SK-N-SH treated with all-trans-retinoic acid at 6 μM for 48 hours (cell line): ENCODE measurements around the gene MYBL2.

ENCODE experiments used
- ATAC-seq: fragments of 200-7000 bp; cut with Tn5 transposase; 3 replicates; pipeline ENCODE4 v1.9.1; 2020; ENCODE audit warnings: mild to moderate bottlenecking, moderate library complexity
- BACH2 ChIP-seq: fragments of 250-450 bp; sonication (Bioruptor Pico); IDR thresholded peaks from 2 replicates; pipeline ENCODE4 v1.9.0; 2021; ENCODE audit warnings: mild to moderate bottlenecking, borderline replicate concordance
- CSDC2 ChIP-seq: fragments of 250-450 bp; sonication (Bioruptor Pico); IDR thresholded peaks from 2 replicates; pipeline ENCODE4 v1.5.0; 2020; ENCODE audit warnings: mild to moderate bottlenecking, moderate library complexity
- ESRRG ChIP-seq: fragments of 250-450 bp; sonication (Bioruptor Pico); IDR thresholded peaks from 2 replicates; pipeline ENCODE4 v1.6.1; 2021; ENCODE audit warnings: mild to moderate bottlenecking
- GLIS3 ChIP-seq: fragments of 250-450 bp; sonication (Bioruptor Pico); IDR thresholded peaks from 2 replicates; pipeline ENCODE4 v1.5.0; 2020; ENCODE audit warnings: mild to moderate bottlenecking, moderate library complexity
- ISL1 ChIP-seq: fragments of 250-450 bp; sonication (Bioruptor Pico); IDR thresholded peaks from 2 replicates; pipeline ENCODE4 v2.1.2; 2022; ENCODE audit warnings: mild to moderate bottlenecking, moderate library complexity
- OSR1 ChIP-seq: fragments of 250-450 bp; sonication (Bioruptor Pico); IDR thresholded peaks from 2 replicates; pipeline ENCODE4 v1.8.0; 2022; ENCODE audit warnings: moderate library complexity, mild to moderate bottlenecking, inconsistent platforms
- PPARA ChIP-seq: fragments of 250-450 bp; sonication (Bioruptor Pico); IDR thresholded peaks from 2 replicates; pipeline ENCODE4 v1.5.0; 2020; ENCODE audit warnings: mild to moderate bottlenecking, borderline replicate concordance
- SNAI2 ChIP-seq: fragments of 250-450 bp; sonication (Bioruptor Pico); IDR thresholded peaks from 2 replicates; pipeline ENCODE4 v1.5.0; 2020; ENCODE audit warnings: mild to moderate bottlenecking, moderate library complexity
- TOX ChIP-seq: fragments of 250-450 bp; sonication (Bioruptor Pico); IDR thresholded peaks from 2 replicates; pipeline ENCODE4 v1.8.0; 2021; ENCODE audit warnings: mild to moderate bottlenecking, moderate library complexity, borderline replicate concordance
- ZC3H10 ChIP-seq: fragments of 250-450 bp; sonication (Bioruptor Pico); IDR thresholded peaks from 2 replicates; pipeline ENCODE4 v1.5.1; 2021; ENCODE audit warnings: mild to moderate bottlenecking, moderate library complexity
- ZFP3 ChIP-seq: fragments of 250-450 bp; sonication (Bioruptor Pico); IDR thresholded peaks from 2 replicates; pipeline ENCODE4 v1.5.0; 2020; ENCODE audit warnings: mild to moderate bottlenecking, moderate library complexity
- ZFP30 ChIP-seq: fragments of 450-650 bp; formaldehyde crosslinking; IDR thresholded peaks from 2 replicates; pipeline ENCODE4 v1.5.0; 2022; ENCODE audit warnings: mild to moderate bottlenecking, moderate library complexity
- ZNF565 ChIP-seq: fragments of 450-650 bp; formaldehyde crosslinking; conservative IDR thresholded peaks from 2 replicates; pipeline ENCODE4 v1.5.0; 2020; ENCODE audit warnings: low read depth, mild to moderate bottlenecking, moderate library complexity
- ZNF8 ChIP-seq: fragments of 450-650 bp; formaldehyde crosslinking; IDR thresholded peaks from 2 replicates; pipeline ENCODE4 v1.5.0; 2020; ENCODE audit warnings: mild to moderate bottlenecking, moderate library complexity
- TF ChIP-seq, protein P1 (sequence below): fragments of 250-450 bp; sonication (Bioruptor Pico); IDR thresholded peaks from 2 replicates; pipeline ENCODE4 v1.8.0; 2020; ENCODE audit warnings: mild to moderate bottlenecking, moderate library complexity, borderline replicate concordance
- TF ChIP-seq, protein P2 (sequence below): fragments of 250-450 bp; sonication (Bioruptor Pico); IDR thresholded peaks from 2 replicates; pipeline ENCODE4 v1.5.1; 2020; ENCODE audit warnings: low read depth, mild to moderate bottlenecking, moderate library complexity
- TF ChIP-seq, protein P3 (sequence below): fragments of 250-450 bp; sonication (Bioruptor Pico); IDR thresholded peaks from 2 replicates; pipeline ENCODE4 v1.5.0; 2020; ENCODE audit warnings: mild to moderate bottlenecking, moderate library complexity
- TF ChIP-seq, protein P4 (sequence below): fragments of 250-450 bp; sonication (Bioruptor Pico); IDR thresholded peaks from 2 replicates; pipeline ENCODE4 v1.8.0; 2021; ENCODE audit warnings: low read depth, mild to moderate bottlenecking, moderate library complexity, borderline replicate concordance
- TF ChIP-seq, protein P5 (sequence below): fragments of 250-450 bp; sonication (Bioruptor Pico); IDR thresholded peaks from 2 replicates; pipeline ENCODE4 v1.5.1; 2021; ENCODE audit warnings: mild to moderate bottlenecking, moderate library complexity

MYBL2 gene

DNA sequence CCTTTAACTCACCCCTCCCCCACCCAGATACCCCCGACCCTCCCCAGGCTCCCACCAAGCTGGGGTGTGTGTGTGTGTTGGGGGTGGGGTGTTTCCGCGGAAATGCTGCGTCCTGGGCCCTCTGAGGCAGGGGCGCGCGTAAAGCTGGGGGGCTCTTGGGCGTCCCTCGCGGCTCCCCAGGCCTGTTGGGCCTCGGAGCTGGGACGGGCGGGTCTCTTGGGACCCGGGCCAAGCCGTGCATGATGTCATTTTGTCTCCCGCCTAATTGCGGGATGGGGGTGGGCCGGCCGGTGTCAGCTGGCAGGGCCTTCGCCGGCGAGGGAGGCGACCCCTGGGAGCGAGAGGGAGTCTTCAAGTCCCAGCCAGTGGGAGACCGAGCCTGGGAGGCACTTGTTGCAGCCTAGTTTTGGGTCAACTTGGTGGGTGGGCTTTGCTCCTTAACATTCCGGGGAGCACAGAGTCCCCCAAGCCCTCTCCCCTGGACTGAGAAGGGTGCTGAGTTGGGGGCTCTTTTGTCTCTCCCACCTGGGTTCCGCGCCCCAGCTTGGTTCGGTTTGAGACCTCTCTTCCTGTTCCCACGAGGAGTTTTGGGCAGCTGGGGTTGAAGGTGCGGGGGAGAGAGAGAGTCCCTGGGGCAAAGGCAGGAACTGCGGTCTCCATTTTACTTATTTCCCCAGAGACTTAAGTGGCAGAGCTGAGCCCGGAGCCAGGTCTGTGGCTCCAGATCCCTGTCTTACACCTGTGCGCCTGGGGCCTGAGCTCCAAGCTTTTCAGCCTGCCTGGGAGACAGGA is 623 bp downstream of the MYBL2 start (continued):
- TF ChIP-seq, protein P1, sequence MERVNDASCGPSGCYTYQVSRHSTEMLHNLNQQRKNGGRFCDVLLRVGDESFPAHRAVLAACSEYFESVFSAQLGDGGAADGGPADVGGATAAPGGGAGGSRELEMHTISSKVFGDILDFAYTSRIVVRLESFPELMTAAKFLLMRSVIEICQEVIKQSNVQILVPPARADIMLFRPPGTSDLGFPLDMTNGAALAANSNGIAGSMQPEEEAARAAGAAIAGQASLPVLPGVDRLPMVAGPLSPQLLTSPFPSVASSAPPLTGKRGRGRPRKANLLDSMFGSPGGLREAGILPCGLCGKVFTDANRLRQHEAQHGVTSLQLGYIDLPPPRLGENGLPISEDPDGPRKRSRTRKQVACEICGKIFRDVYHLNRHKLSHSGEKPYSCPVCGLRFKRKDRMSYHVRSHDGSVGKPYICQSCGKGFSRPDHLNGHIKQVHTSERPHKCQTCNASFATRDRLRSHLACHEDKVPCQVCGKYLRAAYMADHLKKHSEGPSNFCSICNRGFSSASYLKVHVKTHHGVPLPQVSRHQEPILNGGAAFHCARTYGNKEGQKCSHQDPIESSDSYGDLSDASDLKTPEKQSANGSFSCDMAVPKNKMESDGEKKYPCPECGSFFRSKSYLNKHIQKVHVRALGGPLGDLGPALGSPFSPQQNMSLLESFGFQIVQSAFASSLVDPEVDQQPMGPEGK = no peak
- TF ChIP-seq TOX (CRISPR knock-in tag) (no peak), ZNF8 (CRISPR knock-in tag) (no peak), ISL1 (CRISPR knock-in tag) (no peak), ZFP3 (CRISPR knock-in tag) (no peak), CSDC2 (CRISPR knock-in tag) (no peak), SNAI2 (CRISPR knock-in tag) (no peak)
- TF ChIP-seq, all 23 proteins: peak for 0

DNA sequence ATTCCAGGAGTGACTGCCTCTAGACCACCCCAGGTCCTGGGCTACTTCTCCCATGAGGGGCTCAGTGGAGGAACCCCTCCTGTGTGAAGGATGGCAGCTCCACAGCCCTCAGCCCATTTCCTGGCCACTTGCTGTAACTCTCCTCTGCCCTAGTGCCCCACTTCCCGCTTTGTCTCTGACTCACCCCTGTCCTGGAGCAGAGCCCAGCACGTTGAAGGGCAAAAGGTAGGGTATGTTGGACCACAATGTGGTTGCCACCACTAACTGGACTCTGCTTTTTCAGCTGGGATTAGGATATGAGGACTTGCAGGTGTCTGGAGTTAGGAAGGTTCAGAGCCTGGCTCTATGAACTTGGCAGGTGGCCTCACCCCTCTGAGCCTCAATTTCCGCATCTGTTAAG is 2.4 kb downstream of the MYBL2 start:
- TF ChIP-seq OSR1 (CRISPR knock-in tag) (no peak), ZFP30 (no peak), PPARA (CRISPR knock-in tag) (no peak), ISL1 (CRISPR knock-in tag) (no peak), ZNF565 (CRISPR knock-in tag) (no peak), SNAI2 (CRISPR knock-in tag) (no peak)
- TF ChIP-seq, protein P2, sequence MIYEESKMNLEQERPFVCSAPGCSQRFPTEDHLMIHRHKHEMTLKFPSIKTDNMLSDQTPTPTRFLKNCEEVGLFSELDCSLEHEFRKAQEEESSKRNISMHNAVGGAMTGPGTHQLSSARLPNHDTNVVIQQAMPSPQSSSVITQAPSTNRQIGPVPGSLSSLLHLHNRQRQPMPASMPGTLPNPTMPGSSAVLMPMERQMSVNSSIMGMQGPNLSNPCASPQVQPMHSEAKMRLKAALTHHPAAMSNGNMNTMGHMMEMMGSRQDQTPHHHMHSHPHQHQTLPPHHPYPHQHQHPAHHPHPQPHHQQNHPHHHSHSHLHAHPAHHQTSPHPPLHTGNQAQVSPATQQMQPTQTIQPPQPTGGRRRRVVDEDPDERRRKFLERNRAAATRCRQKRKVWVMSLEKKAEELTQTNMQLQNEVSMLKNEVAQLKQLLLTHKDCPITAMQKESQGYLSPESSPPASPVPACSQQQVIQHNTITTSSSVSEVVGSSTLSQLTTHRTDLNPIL (CRISPR knock-in tag) = no peak
- TF ChIP-seq, protein P3, sequence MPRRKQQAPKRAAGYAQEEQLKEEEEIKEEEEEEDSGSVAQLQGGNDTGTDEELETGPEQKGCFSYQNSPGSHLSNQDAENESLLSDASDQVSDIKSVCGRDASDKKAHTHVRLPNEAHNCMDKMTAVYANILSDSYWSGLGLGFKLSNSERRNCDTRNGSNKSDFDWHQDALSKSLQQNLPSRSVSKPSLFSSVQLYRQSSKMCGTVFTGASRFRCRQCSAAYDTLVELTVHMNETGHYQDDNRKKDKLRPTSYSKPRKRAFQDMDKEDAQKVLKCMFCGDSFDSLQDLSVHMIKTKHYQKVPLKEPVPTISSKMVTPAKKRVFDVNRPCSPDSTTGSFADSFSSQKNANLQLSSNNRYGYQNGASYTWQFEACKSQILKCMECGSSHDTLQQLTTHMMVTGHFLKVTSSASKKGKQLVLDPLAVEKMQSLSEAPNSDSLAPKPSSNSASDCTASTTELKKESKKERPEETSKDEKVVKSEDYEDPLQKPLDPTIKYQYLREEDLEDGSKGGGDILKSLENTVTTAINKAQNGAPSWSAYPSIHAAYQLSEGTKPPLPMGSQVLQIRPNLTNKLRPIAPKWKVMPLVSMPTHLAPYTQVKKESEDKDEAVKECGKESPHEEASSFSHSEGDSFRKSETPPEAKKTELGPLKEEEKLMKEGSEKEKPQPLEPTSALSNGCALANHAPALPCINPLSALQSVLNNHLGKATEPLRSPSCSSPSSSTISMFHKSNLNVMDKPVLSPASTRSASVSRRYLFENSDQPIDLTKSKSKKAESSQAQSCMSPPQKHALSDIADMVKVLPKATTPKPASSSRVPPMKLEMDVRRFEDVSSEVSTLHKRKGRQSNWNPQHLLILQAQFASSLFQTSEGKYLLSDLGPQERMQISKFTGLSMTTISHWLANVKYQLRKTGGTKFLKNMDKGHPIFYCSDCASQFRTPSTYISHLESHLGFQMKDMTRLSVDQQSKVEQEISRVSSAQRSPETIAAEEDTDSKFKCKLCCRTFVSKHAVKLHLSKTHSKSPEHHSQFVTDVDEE (CRISPR knock-in tag) = no peak
- ATAC-seq = peak; percentile 16; the same call in 2 of the 3 replicates

DNA sequence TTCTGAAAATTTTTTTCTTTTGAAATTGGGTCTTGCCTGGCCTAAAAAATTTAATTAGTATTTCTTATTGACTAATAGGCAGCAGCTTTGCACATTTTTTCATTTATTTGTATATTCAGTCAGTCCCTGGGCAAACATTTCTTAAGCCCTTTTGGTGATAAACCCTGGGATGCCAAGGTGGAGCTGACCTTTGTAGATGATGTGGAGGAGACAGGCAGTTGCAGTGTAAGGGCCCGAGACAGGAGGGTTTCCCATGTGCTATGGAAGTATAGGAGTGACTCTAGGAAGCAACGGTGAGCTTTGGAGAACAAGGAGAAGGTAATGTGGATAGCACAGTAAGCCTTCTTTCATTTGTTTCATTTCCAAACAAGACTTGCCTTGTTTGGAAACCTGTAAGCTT is 3.5 kb downstream of the MYBL2 start:
- no peak for TF ChIP-seq ZNF565 (CRISPR knock-in tag)
- no peak for ATAC-seq

DNA sequence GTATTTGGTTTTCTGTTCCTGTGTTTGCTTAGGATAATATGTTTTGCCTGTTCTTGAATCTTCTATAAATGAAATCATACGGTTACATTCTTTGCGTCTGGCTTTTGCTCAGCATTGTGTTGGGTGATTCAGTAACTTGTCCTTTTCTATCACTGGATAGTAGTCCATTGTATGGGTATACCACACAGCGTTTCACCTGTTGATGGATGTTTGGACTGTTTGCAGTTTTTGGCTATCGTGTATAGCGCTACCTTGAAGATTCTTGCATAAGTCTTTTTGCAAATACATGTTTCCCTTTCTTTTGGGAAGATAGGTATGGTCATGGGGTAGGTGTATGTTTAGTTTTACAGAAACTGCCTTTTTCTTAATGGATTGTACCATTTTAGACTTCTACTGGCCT is 9.5 kb downstream of the MYBL2 start:
- no peak for TF ChIP-seq ZC3H10 (CRISPR knock-in tag)
- no peak for TF ChIP-seq ZNF8 (CRISPR knock-in tag)
- TF ChIP-seq, protein P4, sequence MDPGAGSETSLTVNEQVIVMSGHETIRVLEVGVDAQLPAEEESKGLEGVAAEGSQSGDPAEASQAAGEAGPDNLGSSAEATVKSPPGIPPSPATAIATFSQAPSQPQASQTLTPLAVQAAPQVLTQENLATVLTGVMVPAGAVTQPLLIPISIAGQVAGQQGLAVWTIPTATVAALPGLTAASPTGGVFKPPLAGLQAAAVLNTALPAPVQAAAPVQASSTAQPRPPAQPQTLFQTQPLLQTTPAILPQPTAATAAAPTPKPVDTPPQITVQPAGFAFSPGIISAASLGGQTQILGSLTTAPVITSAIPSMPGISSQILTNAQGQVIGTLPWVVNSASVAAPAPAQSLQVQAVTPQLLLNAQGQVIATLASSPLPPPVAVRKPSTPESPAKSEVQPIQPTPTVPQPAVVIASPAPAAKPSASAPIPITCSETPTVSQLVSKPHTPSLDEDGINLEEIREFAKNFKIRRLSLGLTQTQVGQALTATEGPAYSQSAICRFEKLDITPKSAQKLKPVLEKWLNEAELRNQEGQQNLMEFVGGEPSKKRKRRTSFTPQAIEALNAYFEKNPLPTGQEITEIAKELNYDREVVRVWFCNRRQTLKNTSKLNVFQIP (CRISPR knock-in tag) = no peak
- TF ChIP-seq SNAI2 (CRISPR knock-in tag) = no peak
- no peak for TF ChIP-seq BACH2 (CRISPR knock-in tag)
- TF ChIP-seq TOX (CRISPR knock-in tag) = no peak
- no peak for TF ChIP-seq ESRRG
- no peak for TF ChIP-seq GLIS3 (CRISPR knock-in tag)
- TF ChIP-seq, protein P2 (CRISPR knock-in tag) = no peak
- no peak for TF ChIP-seq ZNF565 (CRISPR knock-in tag)
- TF ChIP-seq, protein P1 = no peak
- TF ChIP-seq, protein P5, sequence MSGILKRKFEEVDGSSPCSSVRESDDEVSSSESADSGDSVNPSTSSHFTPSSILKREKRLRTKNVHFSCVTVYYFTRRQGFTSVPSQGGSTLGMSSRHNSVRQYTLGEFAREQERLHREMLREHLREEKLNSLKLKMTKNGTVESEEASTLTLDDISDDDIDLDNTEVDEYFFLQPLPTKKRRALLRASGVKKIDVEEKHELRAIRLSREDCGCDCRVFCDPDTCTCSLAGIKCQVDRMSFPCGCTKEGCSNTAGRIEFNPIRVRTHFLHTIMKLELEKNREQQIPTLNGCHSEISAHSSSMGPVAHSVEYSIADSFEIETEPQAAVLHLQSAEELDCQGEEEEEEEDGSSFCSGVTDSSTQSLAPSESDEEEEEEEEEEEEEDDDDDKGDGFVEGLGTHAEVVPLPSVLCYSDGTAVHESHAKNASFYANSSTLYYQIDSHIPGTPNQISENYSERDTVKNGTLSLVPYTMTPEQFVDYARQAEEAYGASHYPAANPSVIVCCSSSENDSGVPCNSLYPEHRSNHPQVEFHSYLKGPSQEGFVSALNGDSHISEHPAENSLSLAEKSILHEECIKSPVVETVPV = no peak
- TF ChIP-seq, all 23 proteins: peak for 0
- no peak for ATAC-seq
